ENCODE results near the gene PRRX2.
A peak's percentile ranks its signal among the peaks of the same experiment; 100 is the strongest.

PRRX2 gene

GRCh38 chr9:129624947-129625346 is 40.5 kb upstream of the PRRX2 start:
- TF ChIP-seq CTCF (IDR thresholded peaks at IDR 0.05; ENCODE audit: low read depth, low read length, missing control alignments), result no peak
- no peak overlapping the region for H3K4me3 ChIP-seq (replicated peaks; ENCODE audit: low read depth, low read length)
- DNase-seq (ENCODE audit: extremely low read depth, low read depth), result no peak

- no peak for DNase-seq (ENCODE audit: extremely low read depth, low read depth)
- no peak for TF ChIP-seq CTCF (IDR thresholded peaks at IDR 0.05; ENCODE audit: low read depth, low read length, missing control alignments)
These were observed 39.3 kb upstream of the PRRX2 start, which contains the start of gene NTMT1 for GRCh38 chr9:129626079-129626624. Gene NTMT1 (plus strand): TSS chr9:129626163. CDS start chr9:129632704, 6,541 bp downstream.

GRCh38 chr9:129626625-129627284 is 38.7 kb upstream of the PRRX2 start:
- TF ChIP-seq CTCF (IDR thresholded peaks at IDR 0.05; ENCODE audit: low read depth, low read length, missing control alignments), result no peak
- DNase-seq (ENCODE audit: extremely low read depth, low read depth), result no peak
- H3K4me3 ChIP-seq (replicated peaks; ENCODE audit: low read depth, low read length), result peak overlapping the region; percentile 97

More at GRCh38 chr9:129626079-129626624, 39.3 kb upstream of the PRRX2 start, which contains the start of gene NTMT1:
- peak within 1 kb of the TSS; percentile 97 for H3K4me3 ChIP-seq (replicated peaks; ENCODE audit: low read depth, low read length)

- H3K4me3 ChIP-seq (replicated peaks; ENCODE audit: low read depth, low read length), result peak overlapping the region; percentile 97
- no peak for DNase-seq (ENCODE audit: extremely low read depth, low read depth)
- TF ChIP-seq CTCF (IDR thresholded peaks at IDR 0.05; ENCODE audit: low read depth, low read length, missing control alignments), result no peak
These were observed 37.6 kb upstream of the PRRX2 start for GRCh38 chr9:129627556-129628440.

GRCh38 chr9:129628709-129629108 is 36.7 kb upstream of the PRRX2 start:
- DNase-seq (ENCODE audit: extremely low read depth, low read depth), result no peak
- no peak for TF ChIP-seq CTCF (IDR thresholded peaks at IDR 0.05; ENCODE audit: low read depth, low read length, missing control alignments)
- H3K4me3 ChIP-seq (replicated peaks; ENCODE audit: low read depth, low read length), result peak overlapping the region; percentile 97

- DNase-seq (ENCODE audit: extremely low read depth, low read depth), result no peak
- TF ChIP-seq CTCF (IDR thresholded peaks at IDR 0.05; ENCODE audit: low read depth, low read length, missing control alignments), result no peak
- H3K4me3 ChIP-seq (replicated peaks; ENCODE audit: low read depth, low read length), result no peak overlapping the region
These were observed 36.1 kb upstream of the PRRX2 start for GRCh38 chr9:129629251-129629820.
